NCI-H128 (cell line): ENCODE measurements around the gene BHLHA9.

Experiments
- DNase-seq: peaks from one replicate; lab custom pipeline; 2025; ENCODE audit not compliant: unreplicated experiment; lab: John Stamatoyannopoulos, UW

Gene BHLHA9

GRCh38 chr17:1251866-1252608, 18.2 kb upstream of the BHLHA9 start:
- no peak for DNase-seq

GRCh38 chr17:1255041-1255440, 15.2 kb upstream of the BHLHA9 start:
- no peak for DNase-seq

GRCh38 chr17:1256699-1257098, 13.5 kb upstream of the BHLHA9 start:
- no peak for DNase-seq

- DNase-seq: no peak
These were observed 10.0 kb upstream of the BHLHA9 start for GRCh38 chr17:1260086-1260769.

GRCh38 chr17:1260770-1261161, 9.5 kb upstream of the BHLHA9 start:
- no peak for DNase-seq

GRCh38 chr17:1264196-1264595, 6.0 kb upstream of the BHLHA9 start:
- no peak for DNase-seq

GRCh38 chr17:1267471-1267943, 2.7 kb upstream of the BHLHA9 start:
- DNase-seq: no peak

GRCh38 chr17:1271030-1271423, 783 bp downstream of the BHLHA9 start:
- DNase-seq: no peak

- no peak for DNase-seq
These were observed 1.2 kb downstream of the BHLHA9 start for GRCh38 chr17:1271441-1271840.

GRCh38 chr17:1272701-1273100, 2.5 kb downstream of the BHLHA9 start:
- DNase-seq: no peak

- no peak for DNase-seq
These were observed 3.4 kb downstream of the BHLHA9 start for GRCh38 chr17:1273492-1274244.

GRCh38 chr17:1274245-1274608, 4.0 kb downstream of the BHLHA9 start:
- no peak for DNase-seq

- DNase-seq: no peak
These were observed 5.1 kb downstream of the BHLHA9 start for GRCh38 chr17:1275205-1275961.

- no peak for DNase-seq
These were observed 5.9 kb downstream of the BHLHA9 start for GRCh38 chr17:1275962-1276736.

- no peak for DNase-seq
These were observed 10.4 kb downstream of the BHLHA9 start for GRCh38 chr17:1280652-1281051.

- no peak for DNase-seq
These were observed 16.3 kb downstream of the BHLHA9 start for GRCh38 chr17:1286379-1287106.

GRCh38 chr17:1289695-1290094, 19.5 kb downstream of the BHLHA9 start:
- no peak for DNase-seq

- DNase-seq: no peak
These were observed 20.4 kb downstream of the BHLHA9 start for GRCh38 chr17:1290676-1291075.

- no peak for DNase-seq
These were observed 24.0 kb downstream of the BHLHA9 start for GRCh38 chr17:1294157-1294717.
